GM13976 (cell line): ENCODE data around the gene EMX1.

Source experiments
- DNase-seq: peaks from one replicate; pipeline ENCODE4 v3.0.0; 2012; ENCODE audit warnings: low spot score
- CTCF ChIP-seq: IDR thresholded peaks from 2 replicates; pipeline ENCODE4 v1.5.1; 2012; ENCODE audit warnings: borderline replicate concordance, mild to moderate bottlenecking; ENCODE audit not compliant: insufficient read depth; ENCODE audit errors: extremely low read depth, missing control alignments, control extremely low read depth
- in situ Hi-C: fragments of 300-500 bp; cut with MboI; formaldehyde crosslinking; loops from one replicate; pipeline ENCODE4 v1.12.0; 2022; ENCODE audit warnings: low sequenced_read_pairs, mixed read lengths, inconsistent platforms; ENCODE audit not compliant: unreplicated experiment

Gene EMX1

GRCh38 chr2:72979896-72980295, 62.6 kb downstream of the EMX1 start:
- in situ Hi-C loops, result no loop called here
- TF ChIP-seq CTCF, result no peak
- DNase-seq, result no peak

GRCh38 chr2:72980535-72981217, 63.4 kb downstream of the EMX1 start:
- DNase-seq, result no peak
- TF ChIP-seq CTCF, result no peak
- in situ Hi-C loops, result no loop called here

- no peak for DNase-seq
- in situ Hi-C loops, result no loop called here
- no peak for TF ChIP-seq CTCF
Measured at GRCh38 chr2:72981536-72981935, 64.2 kb downstream of the EMX1 start.

GRCh38 chr2:72982219-72982618, 64.9 kb downstream of the EMX1 start:
- no peak for TF ChIP-seq CTCF
- in situ Hi-C loops, result no loop called here
- no peak for DNase-seq

GRCh38 chr2:72982781-72983499, 65.6 kb downstream of the EMX1 start:
- in situ Hi-C loops, result no loop called here
- TF ChIP-seq CTCF, result no peak
- DNase-seq, result no peak

- no peak for TF ChIP-seq CTCF
- in situ Hi-C loops, result no loop called here
- DNase-seq, result no peak
Measured at GRCh38 chr2:72983500-72984161, 66.3 kb downstream of the EMX1 start.
